K562 (cell line): ENCODE results near the gene ARPC4. TPM values are rescaled to one million over a fixed set of nuclear protein-coding genes. Genes with fewer than 3 reads are reported as not detected.

Experiments used
- BCOR ChIP-seq: fragments of 450-650 bp; IDR thresholded peaks from 2 replicates; pipeline ENCODE4 v1.6.1; 2016
- DNMT1 ChIP-seq: fragments of 450-650 bp; IDR thresholded peaks from 2 replicates; pipeline ENCODE4 v1.6.1; 2016; ENCODE audit warnings: antibody characterized with exemption, mild to moderate bottlenecking
- ETV1 ChIP-seq: fragments of 450-650 bp; conservative IDR thresholded peaks from 2 replicates; pipeline ENCODE4 v1.6.1; 2016; ENCODE audit warnings: missing genetic modification characterization, control low read depth, low read depth, missing compliant biosample characterization
- HNRNPLL ChIP-seq: fragments of 200-400 bp; formaldehyde crosslinking; IDR thresholded peaks from 2 replicates; pipeline ENCODE4 v1.6.1; 2017; ENCODE audit warnings: low read length, low read depth, mild to moderate bottlenecking; ENCODE audit not compliant: poor library complexity, severe bottlenecking
- ILK ChIP-seq: fragments of 450-650 bp; IDR thresholded peaks from 2 replicates; pipeline ENCODE4 v1.6.1; 2016; ENCODE audit warnings: missing genetic modification characterization, low read depth, mild to moderate bottlenecking, missing compliant biosample characterization, moderate library complexity, borderline replicate concordance
- MEF2D ChIP-seq: conservative IDR thresholded peaks from 2 replicates; pipeline ENCODE4 v1.6.1; 2016; ENCODE audit warnings: low read depth, missing genetic modification characterization, missing compliant biosample characterization
- MTA2 ChIP-seq: fragments of 450-650 bp; IDR thresholded peaks from 2 replicates; pipeline ENCODE4 v1.6.1; 2016; ENCODE audit warnings: low read depth
- TGIF2 ChIP-seq: sonication (generic); formaldehyde crosslinking; IDR thresholded peaks from 2 replicates; pipeline ENCODE4 v1.8.1; 2022; ENCODE audit warnings: mild to moderate bottlenecking, missing genetic modification reagents, moderate library complexity
- TOE1 ChIP-seq, 2 experiments: fragments of 450-650 bp in 1 of 2; sonication (generic) in 1 of 2; formaldehyde crosslinking in 1 of 2; IDR thresholded peaks; 2 replicates each; pipeline versions ENCODE4 v1.7.1 to v1.8.0; 2016 to 2022; ENCODE audit warnings: borderline replicate concordance in 2 of 2, mild to moderate bottlenecking in 2 of 2, antibody characterized with exemption in 1 of 2, inconsistent platforms in 1 of 2, low read depth in 1 of 2, missing genetic modification reagents in 1 of 2, moderate library complexity in 1 of 2
- YY1 ChIP-seq, 3 experiments: IDR thresholded peaks; 2 replicates each; pipeline ENCODE4 v1.6.1; 2011; ENCODE audit warnings: low read length in 2 of 3, mild to moderate bottlenecking in 2 of 3, moderate library complexity in 2 of 3, borderline replicate concordance in 1 of 3, control low read depth in 1 of 3, low read depth in 1 of 3; ENCODE audit not compliant: insufficient read depth in 3 of 3, insufficient replicate concordance in 2 of 3, control insufficient read depth in 1 of 3, insufficient read length in 1 of 3; ENCODE audit errors: extremely low read depth in 1 of 3
- ZNF24 ChIP-seq: fragments of 450-650 bp; IDR thresholded peaks from 2 replicates; pipeline ENCODE4 v1.6.1; 2016
- ZNF444 ChIP-seq: fragments of 250-450 bp; sonication (Bioruptor Pico); IDR thresholded peaks from 2 replicates; pipeline ENCODE4 v1.4.0; 2020; ENCODE audit warnings: mild to moderate bottlenecking, moderate library complexity
- ZNF695 ChIP-seq: fragments of 450-650 bp; formaldehyde crosslinking; IDR thresholded peaks from 2 replicates; pipeline ENCODE4 v1.4.0; 2020; ENCODE audit warnings: mild to moderate bottlenecking, moderate library complexity
- polyA plus RNA-seq, 8 experiments: library from polyadenylated mRNA; depleted of rRNA in 4 of 8; stranded (reverse) in 5 of 8; unstranded in 3 of 8; fragments of >200 nt; fragmentation: Nextera tagmentation in 2 of 8; fragmentation: Illumina TruSeq in 1 of 8; extraction: Ambion mirVana in 2 of 8; extraction: Trizol in 1 of 8; gene quantifications; 2 replicates each; pipeline versions ENCODE4 v1.2.1 to v1.2.3, GENCODE V29; 2011 to 2014; ENCODE audit warnings: inconsistent platforms in 1 of 8, missing spikeins in 1 of 8
- total RNA-seq, 7 experiments: library from RNA; depleted of rRNA in 6 of 7; stranded (reverse); fragments of >200 nt in 6 of 7; fragmentation: Illumina TruSeq in 2 of 7; extraction: Trizol in 2 of 7; gene quantifications; 2 replicates each; pipeline versions ENCODE4 v1.2.1 to v1.2.3, GENCODE V29; 2011 to 2021; ENCODE audit warnings: low replicate concordance in 1 of 7
- TF ChIP-seq, protein P1 (sequence below): fragments of 250-450 bp; sonication (Bioruptor Pico); IDR thresholded peaks from 2 replicates; pipeline ENCODE4 v1.8.0; 2022; ENCODE audit warnings: moderate library complexity, mild to moderate bottlenecking, inconsistent platforms
- TF ChIP-seq, protein P2 (sequence below): sonication (generic); formaldehyde crosslinking; IDR thresholded peaks from 2 replicates; pipeline ENCODE4 v1.8.0; 2022; ENCODE audit warnings: mild to moderate bottlenecking, missing genetic modification reagents
- TF ChIP-seq, protein P3 (sequence below): fragments of 450-650 bp; IDR thresholded peaks from 2 replicates; pipeline ENCODE4 v1.6.1; 2017; ENCODE audit warnings: antibody characterized with exemption
- TF ChIP-seq, protein P4 (sequence below): fragments of 450-650 bp; conservative IDR thresholded peaks from 2 replicates; pipeline ENCODE4 v1.6.1; 2016; ENCODE audit warnings: missing genetic modification characterization, low read depth, mild to moderate bottlenecking, control low read depth, missing compliant biosample characterization
- TF ChIP-seq, protein P5 (sequence below), 2 experiments: fragments of 450-650 bp; conservative IDR thresholded peaks; 2 replicates each; pipeline ENCODE4 v1.6.1; 2017; ENCODE audit warnings: mild to moderate bottlenecking in 2 of 2, moderate library complexity in 2 of 2

Gene ARPC4
- total and polyA plus RNA-seq, 9 of the 15 experiments (the other 6 are each of a cell fraction or from before 2014, with no cell fraction given) = 20.1 to 153 (median 119) TPM

DNA sequence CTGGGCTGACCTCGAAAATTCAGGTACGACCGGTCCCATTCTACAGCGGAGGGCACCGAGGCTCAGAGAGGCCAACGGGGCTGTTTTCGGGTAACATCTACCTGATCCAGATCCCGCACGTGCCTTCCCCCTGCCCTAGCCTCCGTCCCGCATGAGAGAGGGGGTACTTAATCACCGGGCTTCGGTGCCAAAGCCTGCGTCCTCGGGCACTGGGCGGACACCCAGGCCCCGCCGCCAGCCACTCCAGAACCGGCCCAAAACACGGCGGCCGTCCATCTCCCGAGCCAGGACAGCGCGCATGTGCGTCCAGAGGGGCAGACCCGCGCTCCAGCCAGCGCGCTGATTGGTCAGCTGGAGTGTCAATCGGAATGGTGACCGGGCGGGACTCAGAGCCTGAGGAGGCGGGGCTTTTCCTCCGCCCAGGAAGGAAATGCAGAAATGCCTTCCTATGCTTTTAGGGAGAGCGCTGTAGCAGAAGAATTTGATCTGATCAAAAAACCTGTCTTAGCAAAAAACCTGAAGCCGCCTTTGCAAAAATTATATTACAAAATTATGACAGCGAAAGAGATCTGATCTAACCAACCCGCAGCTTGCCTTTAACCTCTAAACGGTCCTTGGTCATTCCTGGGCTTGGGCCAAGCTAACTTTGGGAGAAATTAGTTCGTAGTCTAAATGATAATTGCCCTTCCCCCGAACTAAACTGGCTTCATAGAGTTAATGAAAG lies 51.0 kb downstream of the ARPC4 start, which contains the start of gene RPUSD3 (continued):
- TF ChIP-seq, protein P1, sequence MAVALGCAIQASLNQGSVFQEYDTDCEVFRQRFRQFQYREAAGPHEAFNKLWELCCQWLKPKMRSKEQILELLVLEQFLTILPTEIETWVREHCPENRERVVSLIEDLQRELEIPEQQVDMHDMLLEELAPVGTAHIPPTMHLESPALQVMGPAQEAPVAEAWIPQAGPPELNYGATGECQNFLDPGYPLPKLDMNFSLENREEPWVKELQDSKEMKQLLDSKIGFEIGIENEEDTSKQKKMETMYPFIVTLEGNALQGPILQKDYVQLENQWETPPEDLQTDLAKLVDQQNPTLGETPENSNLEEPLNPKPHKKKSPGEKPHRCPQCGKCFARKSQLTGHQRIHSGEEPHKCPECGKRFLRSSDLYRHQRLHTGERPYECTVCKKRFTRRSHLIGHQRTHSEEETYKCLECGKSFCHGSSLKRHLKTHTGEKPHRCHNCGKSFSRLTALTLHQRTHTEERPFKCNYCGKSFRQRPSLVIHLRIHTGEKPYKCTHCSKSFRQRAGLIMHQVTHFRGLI (CRISPR knock-in tag) = no peak
- TF ChIP-seq TGIF2 (CRISPR knock-in tag) (no peak), HNRNPLL (no peak), MTA2 (no peak), ETV1 (peak; percentile 67), BCOR (0 out of 2 replicates have a peak, but pooled peaks have one; percentile 12), ILK (no peak), ZNF24 (no peak), ZNF444 (CRISPR knock-in tag) (no peak), TOE1 (IDR thresholded peaks at IDR 0.05; ENCODE audit: borderline replicate concordance) (peak; percentile 28; the same call in 1 of the 2 replicates), TOE1 (CRISPR knock-in tag; IDR thresholded peaks at IDR 0.05; ENCODE audit: borderline replicate concordance, low read depth) (no peak), ZNF695 (CRISPR knock-in tag) (no peak), YY1 (IDR thresholded peaks at IDR 0.05; ENCODE audit: borderline replicate concordance in 1 of 3, control insufficient read depth in 1 of 3, extremely low read depth in 1 of 3, insufficient read depth in 3 of 3, insufficient read length in 1 of 3, insufficient replicate concordance in 2 of 3, low read depth in 1 of 3, low read length in 2 of 3) (peak in 2 of 3 experiments; percentile 47 to 78), MEF2D (tag) (no peak), DNMT1 (no peak)
- TF ChIP-seq, protein P2, sequence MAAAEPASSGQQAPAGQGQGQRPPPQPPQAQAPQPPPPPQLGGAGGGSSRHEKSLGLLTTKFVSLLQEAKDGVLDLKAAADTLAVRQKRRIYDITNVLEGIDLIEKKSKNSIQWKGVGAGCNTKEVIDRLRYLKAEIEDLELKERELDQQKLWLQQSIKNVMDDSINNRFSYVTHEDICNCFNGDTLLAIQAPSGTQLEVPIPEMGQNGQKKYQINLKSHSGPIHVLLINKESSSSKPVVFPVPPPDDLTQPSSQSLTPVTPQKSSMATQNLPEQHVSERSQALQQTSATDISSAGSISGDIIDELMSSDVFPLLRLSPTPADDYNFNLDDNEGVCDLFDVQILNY (CRISPR knock-in tag) = no peak
- TF ChIP-seq, protein P3, sequence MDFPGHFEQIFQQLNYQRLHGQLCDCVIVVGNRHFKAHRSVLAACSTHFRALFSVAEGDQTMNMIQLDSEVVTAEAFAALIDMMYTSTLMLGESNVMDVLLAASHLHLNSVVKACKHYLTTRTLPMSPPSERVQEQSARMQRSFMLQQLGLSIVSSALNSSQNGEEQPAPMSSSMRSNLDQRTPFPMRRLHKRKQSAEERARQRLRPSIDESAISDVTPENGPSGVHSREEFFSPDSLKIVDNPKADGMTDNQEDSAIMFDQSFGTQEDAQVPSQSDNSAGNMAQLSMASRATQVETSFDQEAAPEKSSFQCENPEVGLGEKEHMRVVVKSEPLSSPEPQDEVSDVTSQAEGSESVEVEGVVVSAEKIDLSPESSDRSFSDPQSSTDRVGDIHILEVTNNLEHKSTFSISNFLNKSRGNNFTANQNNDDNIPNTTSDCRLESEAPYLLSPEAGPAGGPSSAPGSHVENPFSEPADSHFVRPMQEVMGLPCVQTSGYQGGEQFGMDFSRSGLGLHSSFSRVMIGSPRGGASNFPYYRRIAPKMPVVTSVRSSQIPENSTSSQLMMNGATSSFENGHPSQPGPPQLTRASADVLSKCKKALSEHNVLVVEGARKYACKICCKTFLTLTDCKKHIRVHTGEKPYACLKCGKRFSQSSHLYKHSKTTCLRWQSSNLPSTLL = no peak
- TF ChIP-seq, protein P4, sequence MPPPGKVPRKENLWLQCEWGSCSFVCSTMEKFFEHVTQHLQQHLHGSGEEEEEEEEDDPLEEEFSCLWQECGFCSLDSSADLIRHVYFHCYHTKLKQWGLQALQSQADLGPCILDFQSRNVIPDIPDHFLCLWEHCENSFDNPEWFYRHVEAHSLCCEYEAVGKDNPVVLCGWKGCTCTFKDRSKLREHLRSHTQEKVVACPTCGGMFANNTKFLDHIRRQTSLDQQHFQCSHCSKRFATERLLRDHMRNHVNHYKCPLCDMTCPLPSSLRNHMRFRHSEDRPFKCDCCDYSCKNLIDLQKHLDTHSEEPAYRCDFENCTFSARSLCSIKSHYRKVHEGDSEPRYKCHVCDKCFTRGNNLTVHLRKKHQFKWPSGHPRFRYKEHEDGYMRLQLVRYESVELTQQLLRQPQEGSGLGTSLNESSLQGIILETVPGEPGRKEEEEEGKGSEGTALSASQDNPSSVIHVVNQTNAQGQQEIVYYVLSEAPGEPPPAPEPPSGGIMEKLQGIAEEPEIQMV (tag) = no peak
- TF ChIP-seq, protein P5, sequence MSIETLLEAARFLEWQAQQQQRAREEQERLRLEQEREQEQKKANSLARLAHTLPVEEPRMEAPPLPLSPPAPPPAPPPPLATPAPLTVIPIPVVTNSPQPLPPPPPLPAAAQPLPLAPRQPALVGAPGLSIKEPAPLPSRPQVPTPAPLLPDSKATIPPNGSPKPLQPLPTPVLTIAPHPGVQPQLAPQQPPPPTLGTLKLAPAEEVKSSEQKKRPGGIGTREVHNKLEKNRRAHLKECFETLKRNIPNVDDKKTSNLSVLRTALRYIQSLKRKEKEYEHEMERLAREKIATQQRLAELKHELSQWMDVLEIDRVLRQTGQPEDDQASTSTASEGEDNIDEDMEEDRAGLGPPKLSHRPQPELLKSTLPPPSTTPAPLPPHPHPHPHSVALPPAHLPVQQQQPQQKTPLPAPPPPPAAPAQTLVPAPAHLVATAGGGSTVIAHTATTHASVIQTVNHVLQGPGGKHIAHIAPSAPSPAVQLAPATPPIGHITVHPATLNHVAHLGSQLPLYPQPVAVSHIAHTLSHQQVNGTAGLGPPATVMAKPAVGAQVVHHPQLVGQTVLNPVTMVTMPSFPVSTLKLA (conservative IDR thresholded peaks at IDR 0.05) = peak; percentile 75 to 85
